B cell (primary cell): Measurements from ENCODE around the gene ORM1. TPM values are rescaled to one million over a fixed set of nuclear protein-coding genes. Genes with fewer than 3 reads are reported as not detected.

Source experiments
- ATAC-seq: fragments of 200-7000 bp; cut with Tn5 transposase; one replicate; pipeline ENCODE4 v1.10.0; 2021; ENCODE audit warnings: low read depth, mild to moderate bottlenecking, moderate number of reproducible peaks, moderate library complexity
- CTCF ChIA-PET: fragments of 350-600 bp; sonication (Branson Sonifier 250); formaldehyde crosslinking; loops from one replicate; lab custom pipeline; 2021; ENCODE audit warnings: antibody characterized with exemption, inconsistent platforms; lab: Charles Lee
- POLR2A ChIA-PET: fragments of 350-600 bp; sonication (Branson Sonifier 250); formaldehyde crosslinking; loops from one replicate; lab custom pipeline; 2021; ENCODE audit warnings: antibody characterized with exemption; lab: Charles Lee
- DNase-seq: peaks from one replicate; pipeline ENCODE4 v3.0.0; 2013
- H2AFZ ChIP-seq: 2 replicates; pipeline ENCODE4 v1.6.1; 2012; ENCODE audit warnings: mild to moderate bottlenecking, low read depth, low read length; ENCODE audit not compliant: insufficient read depth, poor library complexity, severe bottlenecking
- H3K27ac ChIP-seq, 2 donors: 1 replicate in 1 of 2; 2 replicates in 1 of 2; pipeline ENCODE4 v1.5.1; 2012 to 2013; ENCODE audit warnings: low read length in 2 of 2, mild to moderate bottlenecking in 2 of 2, moderate library complexity in 1 of 2
- H3K27me3 ChIP-seq, 4 experiments: fragments of 200-600 bp in 1 of 4; sonication (generic) in 1 of 4; replicated peaks in 1 of 4; 1 replicate in 2 of 4; 2 replicates in 2 of 4; pipeline versions ENCODE4 v1.6.1 to v1.7.0; 2013 to 2016; ENCODE audit warnings: low read length in 3 of 4, mild to moderate bottlenecking in 2 of 4, mixed read lengths in 1 of 4, moderate library complexity in 1 of 4; ENCODE audit not compliant: insufficient read depth in 4 of 4, control insufficient read depth in 3 of 4; ENCODE audit errors: control extremely low read depth in 1 of 4
- H3K36me3 ChIP-seq, 2 experiments: replicated peaks in 1 of 2; 1 replicate in 1 of 2; 2 replicates in 1 of 2; pipeline versions ENCODE4 v1.6.1 to v1.7.1; 2013; ENCODE audit warnings: low read length in 1 of 2; ENCODE audit not compliant: insufficient read depth in 2 of 2, control insufficient read depth in 1 of 2; ENCODE audit errors: control extremely low read depth in 1 of 2, extremely low read depth in 1 of 2
- H3K4me1 ChIP-seq, 2 donors: fragments of 200-600 bp in 1 of 2; sonication (generic) in 1 of 2; 1 replicate in 1 of 2; 2 replicates in 1 of 2; pipeline versions ENCODE4 v1.5.1 to v1.6.1; 2013 to 2017; ENCODE audit warnings: low read length in 2 of 2; ENCODE audit not compliant: control insufficient read depth in 2 of 2, insufficient read depth in 2 of 2
- H3K4me2 ChIP-seq: replicated peaks from 2 replicates; pipeline ENCODE3; 2012; ENCODE audit warnings: mild to moderate bottlenecking, low read depth, low read length; ENCODE audit not compliant: poor library complexity, severe bottlenecking
- H3K4me3 ChIP-seq, 5 experiments: fragments of 200-600 bp in 1 of 5; sonication (generic) in 1 of 5; 1 replicate in 3 of 5; 2 replicates in 2 of 5; pipeline versions ENCODE4 v1.5.1 to v1.7.0; 2011 to 2016; ENCODE audit warnings: low read length in 4 of 5, mild to moderate bottlenecking in 4 of 5, low read depth in 2 of 5, control low read depth in 1 of 5, moderate library complexity in 1 of 5; ENCODE audit not compliant: insufficient read depth in 1 of 5; ENCODE audit errors: control extremely low read depth in 1 of 5, extremely low read depth in 1 of 5
- H3K79me2 ChIP-seq: fragments of 200-600 bp; sonication (generic); one replicate; pipeline ENCODE4 v1.6.0; 2016; ENCODE audit warnings: low read length; ENCODE audit not compliant: control insufficient read depth, insufficient read depth
- H3K9ac ChIP-seq: fragments of 200-600 bp; sonication (generic); 2 replicates; pipeline ENCODE4 v1.6.1; 2017; ENCODE audit warnings: mild to moderate bottlenecking, low read length, moderate library complexity
- H3K9me3 ChIP-seq, 3 donors: one replicate each; pipeline versions ENCODE4 v1.6.1 to v1.7.1; 2013; ENCODE audit warnings: low read length in 2 of 3; ENCODE audit not compliant: control insufficient read depth in 2 of 3, insufficient read depth in 1 of 3; ENCODE audit errors: control extremely low read depth in 1 of 3
- H4K20me1 ChIP-seq: 2 replicates; pipeline ENCODE4 v1.6.0; 2012; ENCODE audit warnings: mild to moderate bottlenecking, low read length; ENCODE audit not compliant: insufficient read depth, control insufficient read depth, poor library complexity, severe bottlenecking
- H3K27ac Mint-ChIP-seq: one replicate; pipeline ENCODE4 v1.8.0; 2021; ENCODE audit warnings: mixed read lengths
- H3K27me3 Mint-ChIP-seq: one replicate; pipeline ENCODE4 v1.8.0; 2021; ENCODE audit warnings: mixed read lengths
- H3K4me1 Mint-ChIP-seq: one replicate; pipeline ENCODE4 v1.8.0; 2021; ENCODE audit warnings: mixed read lengths
- H3K4me3 Mint-ChIP-seq: one replicate; pipeline ENCODE4 v1.8.0; 2021; ENCODE audit warnings: mixed read lengths
- H3K9me3 Mint-ChIP-seq: one replicate; pipeline ENCODE4 v1.8.0; 2022; ENCODE audit warnings: mixed read lengths; ENCODE audit not compliant: insufficient read depth
- EZH2 ChIP-seq: IDR thresholded peaks from 2 replicates; pipeline ENCODE4 v1.6.1; 2012; ENCODE audit warnings: borderline replicate concordance, low read depth, mild to moderate bottlenecking, moderate library complexity, low read length; ENCODE audit not compliant: insufficient read depth, poor library complexity, severe bottlenecking
- WGBS: methylation state at CpG from one replicate; pipeline ENCODE4 v1.1.5; 2013; ENCODE audit warnings: missing lambda C conversion rate; ENCODE audit not compliant: insufficient coverage; 5-methylcytosine and 5-hydroxymethylcytosine counted together
- intact Hi-C: fragments of 100-400 bp; cut with micrococcal nuclease; formaldehyde crosslinking; loops from one replicate; pipeline ENCODE4 v1.10.0; 2022
- polyA plus RNA-seq: library from polyadenylated mRNA; depleted of rRNA; stranded (reverse); fragments of >200 nt; gene quantifications from 2 replicates; pipeline ENCODE4 v1.2.3, GENCODE V29; 2012
- total RNA-seq, 2 donors: library from RNA; stranded (reverse); fragments of 120-200 nt in 1 of 2; gene quantifications; 1 replicate in 1 of 2; 2 replicates in 1 of 2; pipeline versions ENCODE4 v1.2.3 to v1.2.4, GENCODE V29; 2013 to 2022
- TF ChIP-seq, protein P1 (sequence below): fragments of 200-600 bp; IDR thresholded peaks from one replicate; pipeline ENCODE4 v1.8.0; 2022; ENCODE audit warnings: antibody characterized with exemption, mild to moderate bottlenecking

ORM1 gene
- total and polyA plus RNA-seq, 2 donors (not counting 1 experiment from before 2014, with no cell fraction given): 0.13 TPM; not detected in 1

DNA sequence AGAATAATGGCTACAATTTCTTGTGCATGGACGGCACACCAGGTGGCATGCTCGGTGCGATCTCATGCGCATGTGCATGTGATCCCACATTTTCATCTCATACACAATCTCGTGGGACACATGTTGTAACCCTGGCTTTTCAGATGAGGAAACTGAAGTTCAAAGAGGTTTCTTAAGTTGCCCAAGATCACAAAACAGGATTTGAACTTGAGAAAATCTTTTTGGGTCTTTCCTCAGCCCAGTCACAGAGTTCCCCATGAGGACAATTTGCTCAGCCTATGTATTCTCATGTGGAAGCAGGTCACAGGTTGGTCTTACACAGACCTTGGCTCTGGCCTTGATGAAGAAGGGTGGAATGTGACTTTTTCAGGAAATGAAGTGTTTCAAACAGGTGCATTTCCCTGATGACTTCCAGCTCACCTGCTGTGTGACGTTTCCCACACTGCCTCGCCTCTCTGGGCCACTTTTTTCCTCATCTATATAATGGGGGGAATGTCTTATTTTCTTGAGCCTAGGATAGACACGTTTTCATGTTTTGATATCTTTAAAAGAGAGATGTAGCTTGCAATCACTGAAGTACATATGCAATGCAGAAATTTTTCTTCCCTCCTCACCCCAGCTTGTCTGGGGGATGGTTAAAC, 7.1 kb upstream of the ORM1 start:
- intact Hi-C loops: no loop called here
- H3K27me3 ChIP-seq: peaks cover 0 to 5% (median 0%) of the 10 kb centered on the region in 4 experiments
- no peaks in the 10 kb centered on the region for H3K36me3 ChIP-seq
- no peaks in the 10 kb centered on the region for H3K4me1 Mint-ChIP-seq
- H3K4me2 ChIP-seq: no peak overlapping the region
- no peaks in the 10 kb centered on the region for H3K79me2 ChIP-seq
- TF ChIP-seq, protein P1, sequence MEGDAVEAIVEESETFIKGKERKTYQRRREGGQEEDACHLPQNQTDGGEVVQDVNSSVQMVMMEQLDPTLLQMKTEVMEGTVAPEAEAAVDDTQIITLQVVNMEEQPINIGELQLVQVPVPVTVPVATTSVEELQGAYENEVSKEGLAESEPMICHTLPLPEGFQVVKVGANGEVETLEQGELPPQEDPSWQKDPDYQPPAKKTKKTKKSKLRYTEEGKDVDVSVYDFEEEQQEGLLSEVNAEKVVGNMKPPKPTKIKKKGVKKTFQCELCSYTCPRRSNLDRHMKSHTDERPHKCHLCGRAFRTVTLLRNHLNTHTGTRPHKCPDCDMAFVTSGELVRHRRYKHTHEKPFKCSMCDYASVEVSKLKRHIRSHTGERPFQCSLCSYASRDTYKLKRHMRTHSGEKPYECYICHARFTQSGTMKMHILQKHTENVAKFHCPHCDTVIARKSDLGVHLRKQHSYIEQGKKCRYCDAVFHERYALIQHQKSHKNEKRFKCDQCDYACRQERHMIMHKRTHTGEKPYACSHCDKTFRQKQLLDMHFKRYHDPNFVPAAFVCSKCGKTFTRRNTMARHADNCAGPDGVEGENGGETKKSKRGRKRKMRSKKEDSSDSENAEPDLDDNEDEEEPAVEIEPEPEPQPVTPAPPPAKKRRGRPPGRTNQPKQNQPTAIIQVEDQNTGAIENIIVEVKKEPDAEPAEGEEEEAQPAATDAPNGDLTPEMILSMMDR: no peak
- no peak for TF ChIP-seq EZH2
- no peak for ATAC-seq
- H3K9me3 Mint-ChIP-seq: no peaks in the 10 kb centered on the region
- H3K4me1 ChIP-seq: no peaks in the 10 kb centered on the region
- DNase-seq: no peak
- WGBS: 86% methylated on average over 5 of the region's 8 CpGs
- no peaks in the 10 kb centered on the region for H4K20me1 ChIP-seq
- ChIA-PET POLR2A (no interaction called here), CTCF (interaction anchor here (1.4 kb wide), 1 partner anchor 90 kb away, joined by 5 read pairs; no protein-coding TSS in a partner anchor)
- H3K27me3 Mint-ChIP-seq: peaks cover 10% of the 10 kb centered on the region
- no peak overlapping the region for H2AFZ ChIP-seq
- no peak overlapping the region for H3K27ac ChIP-seq
- no peak overlapping the region for H3K4me3 Mint-ChIP-seq
- H3K9me3 ChIP-seq: peaks cover 0 to 14% (median 3%) of the 10 kb centered on the region in 3 donors
- H3K4me3 ChIP-seq: no peak overlapping the region
- no peak overlapping the region for H3K27ac Mint-ChIP-seq
- no peak overlapping the region for H3K9ac ChIP-seq

DNA sequence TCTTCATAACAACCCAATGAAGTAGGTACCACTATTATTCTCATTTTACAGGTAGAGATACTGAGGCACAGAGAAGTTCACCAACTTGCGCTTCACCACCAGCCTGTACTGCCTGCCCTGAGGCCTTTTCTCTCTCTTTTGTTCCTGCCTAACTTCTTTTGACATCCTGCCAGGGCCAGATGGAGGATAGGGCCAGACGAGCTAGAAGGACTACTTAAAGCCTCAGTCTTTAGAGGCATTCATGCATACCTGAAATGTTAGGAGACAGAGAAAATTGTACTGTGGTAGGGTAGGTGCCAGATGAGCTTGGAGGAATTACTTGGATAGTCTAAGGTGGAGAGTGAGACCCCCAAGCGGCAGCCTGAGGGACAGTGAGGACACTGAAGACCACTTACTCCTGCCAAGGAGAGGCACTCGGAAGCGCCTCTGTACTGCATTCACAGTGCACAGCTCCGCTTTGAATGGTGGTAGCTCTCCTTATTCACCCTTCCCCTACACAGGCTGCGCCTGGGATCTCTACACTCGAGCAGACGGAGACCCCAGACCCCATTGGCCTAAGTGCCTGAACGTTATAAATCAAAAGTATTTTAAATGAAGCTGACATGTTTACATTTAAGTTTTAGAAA, 6.2 kb upstream of the ORM1 start:
- Mint-ChIP-seq H3K27ac (no peak overlapping the region), H3K27me3 (peaks cover 10% of the 10 kb centered on the region), H3K9me3 (no peaks in the 10 kb centered on the region), H3K4me3 (no peak overlapping the region), H3K4me1 (no peaks in the 10 kb centered on the region)
- TF ChIP-seq EZH2: no peak
- TF ChIP-seq, protein P1: no peak
- CTCF ChIA-PET: interaction anchor here (1.4 kb wide), 1 partner anchor 89 kb away, joined by 5 read pairs; no protein-coding TSS in a partner anchor
- no peak overlapping the region for H3K27ac ChIP-seq
- H3K36me3 ChIP-seq: no peaks in the 10 kb centered on the region
- H3K4me3 ChIP-seq: no peak overlapping the region
- no peak overlapping the region for H3K4me2 ChIP-seq
- no peaks in the 10 kb centered on the region for H3K4me1 ChIP-seq
- WGBS: 82% methylated on average over 4 of the region's 10 CpGs
- no peaks in the 10 kb centered on the region for H3K79me2 ChIP-seq
- H3K27me3 ChIP-seq: peaks cover 0 to 5% (median 0%) of the 10 kb centered on the region in 4 experiments
- H4K20me1 ChIP-seq: no peaks in the 10 kb centered on the region
- no peak for ATAC-seq
- H2AFZ ChIP-seq: no peak overlapping the region
- POLR2A ChIA-PET: no interaction called here
- peaks cover 0 to 14% (median 3%) of the 10 kb centered on the region in 3 donors for H3K9me3 ChIP-seq
- no peak for DNase-seq
- intact Hi-C loops: no loop called here
- H3K9ac ChIP-seq: no peak overlapping the region
